Epidermal melanocyte (primary cell): ENCODE results near the gene KCP.

Source experiments
- DNase-seq: peaks from one replicate; pipeline ENCODE4 v3.0.0; 2011; ENCODE audit warnings: low spot score; ENCODE audit not compliant: insufficient read length

KCP gene

GRCh38 chr7:128939075-128939860 is 28.8 kb upstream of the KCP start:
- no peak for DNase-seq

GRCh38 chr7:128938544-128939074 is 28.1 kb upstream of the KCP start:
- no peak for DNase-seq

- no peak for DNase-seq
These were observed 27.4 kb upstream of the KCP start, which contains the start of gene IRF5 for GRCh38 chr7:128937647-128938543. Gene IRF5, plus strand, starts transcription at chr7:128937927. Its CDS starts 4,155 bp downstream, at chr7:128942082.

GRCh38 chr7:128937271-128937646 is 26.8 kb upstream of the KCP start:
- DNase-seq = no peak

- DNase-seq = no peak
These were observed 26.3 kb upstream of the KCP start for GRCh38 chr7:128936798-128937197.

- no peak for DNase-seq
These were observed 24.8 kb upstream of the KCP start for GRCh38 chr7:128935342-128935730.

GRCh38 chr7:128934361-128935341 is 24.1 kb upstream of the KCP start:
- DNase-seq = no peak

- no peak for DNase-seq
These were observed 22.8 kb upstream of the KCP start for GRCh38 chr7:128933180-128933891.

GRCh38 chr7:128932862-128933179 is 22.3 kb upstream of the KCP start:
- DNase-seq = no peak

GRCh38 chr7:128931965-128932861 is 21.7 kb upstream of the KCP start:
- DNase-seq = no peak

- DNase-seq = no peak
These were observed 20.8 kb upstream of the KCP start for GRCh38 chr7:128931190-128931798.

- no peak for DNase-seq
These were observed 18.6 kb upstream of the KCP start for GRCh38 chr7:128928882-128929788.

- DNase-seq = no peak
These were observed 17.8 kb upstream of the KCP start for GRCh38 chr7:128928159-128928813.

- no peak for DNase-seq
These were observed 14.4 kb upstream of the KCP start for GRCh38 chr7:128924707-128925588.

GRCh38 chr7:128923411-128923800 is 12.9 kb upstream of the KCP start:
- no peak for DNase-seq
